ENCODE data around the gene DZIP1L.
"Not testable (repeated sequence)": the region's sequence is repeated elsewhere in the genome, so short reads cannot be mapped to it uniquely, and the experiment has no call there.

The DZIP1L gene

DNA sequence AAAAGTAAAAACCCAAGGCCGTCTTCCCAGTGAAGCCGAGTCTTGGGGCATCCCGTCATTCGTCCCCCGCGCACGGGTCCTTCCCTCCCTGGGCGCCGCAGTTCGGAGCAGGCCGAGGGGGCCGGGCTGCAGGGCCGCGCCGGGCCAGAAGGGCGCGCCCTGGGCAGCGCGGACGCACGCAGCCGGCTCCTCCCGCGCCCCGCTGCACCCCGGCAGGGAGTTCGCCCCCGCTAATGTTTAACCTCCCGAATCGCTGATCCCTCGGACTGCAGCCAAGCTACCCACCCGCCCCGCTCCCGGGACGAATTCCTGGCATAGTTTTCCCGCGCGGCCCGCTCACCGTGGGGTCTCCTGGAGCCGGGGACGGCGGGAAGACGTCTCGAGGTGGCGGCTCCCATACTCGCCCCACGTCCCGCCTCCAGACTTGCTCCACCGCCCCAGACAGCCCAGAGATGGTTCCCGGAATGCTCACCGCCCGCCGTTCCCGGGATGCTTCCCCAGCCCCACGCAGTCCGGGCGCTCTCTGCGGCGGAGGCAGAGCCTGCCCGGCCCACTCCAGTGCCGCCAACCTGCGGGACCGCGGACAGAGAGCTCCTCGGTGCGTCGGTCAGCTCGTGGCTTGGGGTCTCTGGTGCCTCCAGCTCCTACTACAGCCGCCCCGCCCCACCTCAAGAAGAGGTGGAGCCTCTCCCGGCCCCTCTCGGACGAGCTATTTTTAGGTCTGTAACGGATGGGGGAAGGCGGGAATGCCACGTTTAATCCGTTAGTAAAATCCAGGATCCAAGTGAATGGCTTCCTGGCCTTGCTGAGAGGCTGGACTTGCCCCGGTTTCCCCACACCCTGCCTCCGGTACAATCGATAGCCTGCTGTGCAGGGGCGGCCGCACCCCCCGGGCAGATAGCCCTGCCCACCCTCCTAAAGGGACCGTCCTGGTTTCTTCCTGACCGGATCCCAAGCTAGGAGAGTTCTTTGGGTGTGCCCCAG lies at the start of gene DZIP1L:
TSS of gene DZIP1L (minus strand) at position 621 of the 984 bp plus-strand sequence. CDS start 11,637 bp downstream, outside the sequence.
- peak; percentile 78 for DNase-seq

- DNase-seq: no peak
Measured at GRCh38 chr3:138165061-138165460, 49.7 kb upstream of the DZIP1L start.

- DNase-seq: no peak
Measured at GRCh38 chr3:138157743-138158142, 42.3 kb upstream of the DZIP1L start.

GRCh38 chr3:138154534-138154933 lies 39.1 kb upstream of the DZIP1L start:
- DNase-seq: no peak

- DNase-seq: peak; percentile 16
Measured at GRCh38 chr3:138148503-138148902, 33.1 kb upstream of the DZIP1L start.

GRCh38 chr3:138142181-138142580 lies 26.8 kb upstream of the DZIP1L start:
- DNase-seq: not testable (repeated sequence)

GRCh38 chr3:138140940-138141339 lies 25.5 kb upstream of the DZIP1L start:
- no peak for DNase-seq

DNA sequence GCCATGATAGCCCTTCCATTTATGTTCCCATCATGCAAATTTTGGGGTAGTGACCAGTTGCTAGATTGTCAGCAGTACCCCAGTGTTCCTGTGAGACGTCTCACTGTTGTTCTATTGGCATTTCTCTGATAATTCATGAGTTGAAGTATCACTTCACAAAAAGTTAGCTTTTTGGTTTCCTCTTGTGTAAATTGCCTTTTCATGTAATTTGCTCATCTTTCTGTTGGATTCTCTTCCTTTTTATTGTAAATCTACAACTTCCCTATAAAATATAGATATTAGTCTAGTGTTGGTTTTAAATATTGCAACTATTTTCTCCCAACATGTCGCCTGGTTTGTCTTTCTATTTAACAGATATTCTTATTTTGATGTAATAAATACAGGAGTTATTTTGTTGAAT lies 24.3 kb upstream of the DZIP1L start:
- no peak for DNase-seq

DNA sequence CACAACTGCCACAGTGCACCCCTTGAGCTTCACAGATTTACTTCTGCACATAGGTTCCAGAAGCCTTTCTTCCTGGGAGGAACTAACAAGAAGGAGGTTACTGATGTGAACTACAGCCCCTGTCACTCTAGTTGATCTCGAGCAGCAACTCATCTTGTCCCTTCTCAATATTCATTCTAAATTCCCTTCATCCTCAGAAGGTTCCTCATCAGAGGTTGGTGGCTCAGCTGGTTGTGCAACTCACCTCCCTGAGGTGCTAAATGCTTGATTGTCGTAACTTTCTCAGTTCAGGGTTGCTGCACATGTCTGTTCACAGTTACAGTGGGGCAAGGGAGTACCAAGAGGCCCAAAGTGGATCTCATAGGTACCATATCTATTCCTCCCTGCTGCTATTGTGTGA lies 22.5 kb upstream of the DZIP1L start:
- DNase-seq: peak; percentile 15

- DNase-seq: no peak
Measured at GRCh38 chr3:138136201-138136600, 20.8 kb upstream of the DZIP1L start.

GRCh38 chr3:138135833-138136194 lies 20.4 kb upstream of the DZIP1L start:
- DNase-seq: no peak

- DNase-seq: peak; percentile 64
Measured at GRCh38 chr3:138135146-138135832, 19.9 kb upstream of the DZIP1L start.

DNA sequence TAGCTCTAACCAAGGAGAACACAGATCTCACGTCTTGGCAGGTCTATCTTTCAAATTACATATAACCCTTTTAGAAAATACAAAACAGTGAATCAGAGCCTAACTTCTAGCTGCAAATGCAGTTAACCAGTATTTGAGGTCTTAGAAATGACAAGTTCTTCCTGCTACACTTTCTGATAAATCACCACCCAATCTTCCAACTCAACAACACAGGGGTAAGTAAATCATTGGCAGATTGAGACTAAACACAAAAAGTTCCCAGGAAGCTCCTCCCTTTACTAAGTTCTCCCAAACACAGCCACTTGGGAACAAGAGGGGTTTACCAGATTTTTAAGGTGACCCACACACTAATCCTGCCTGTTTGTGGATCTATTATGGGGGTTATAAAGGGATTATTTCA lies 16.8 kb upstream of the DZIP1L start, which contains the start of gene A4GNT:
TSS of gene A4GNT (minus strand) at position 152 of the 400 bp plus-strand sequence. CDS start 1,134 bp downstream, outside the sequence.
- no peak for DNase-seq

- DNase-seq: no peak
Measured at GRCh38 chr3:138127636-138128365, 12.4 kb upstream of the DZIP1L start.

DNA sequence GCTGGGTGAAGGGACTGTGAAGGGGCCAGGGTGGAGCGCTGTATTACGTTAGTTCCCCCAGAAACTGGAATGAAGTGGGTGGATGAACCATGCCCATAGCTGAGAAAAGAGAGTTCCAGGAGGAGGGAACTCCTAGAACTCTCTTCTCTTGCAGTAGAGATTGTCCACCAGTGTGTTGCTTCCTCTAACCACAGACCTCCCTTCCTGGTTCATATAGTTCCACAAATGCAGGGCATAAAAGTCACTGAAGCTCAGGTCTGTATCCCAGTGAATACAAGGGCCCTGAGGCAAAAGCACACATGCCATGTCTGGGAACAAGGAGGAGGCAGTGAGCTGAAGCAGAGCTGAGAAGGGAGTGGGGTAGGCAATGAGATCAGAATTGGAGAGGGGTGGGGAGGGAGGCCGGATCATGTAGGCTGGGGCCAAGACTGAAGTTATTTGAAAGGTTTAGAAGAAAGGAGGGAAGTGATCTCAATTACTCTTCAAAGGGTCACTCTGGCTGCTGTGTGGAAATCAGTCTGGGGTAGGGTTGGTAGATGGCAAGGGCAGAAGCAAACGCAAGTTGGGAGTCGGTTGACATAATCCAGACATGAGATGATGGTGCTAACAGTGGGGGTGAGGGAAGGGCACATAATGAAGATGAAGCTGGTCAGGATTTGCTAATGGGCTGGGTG lies 10.3 kb upstream of the DZIP1L start:
- peak; percentile 47 for DNase-seq

DNA sequence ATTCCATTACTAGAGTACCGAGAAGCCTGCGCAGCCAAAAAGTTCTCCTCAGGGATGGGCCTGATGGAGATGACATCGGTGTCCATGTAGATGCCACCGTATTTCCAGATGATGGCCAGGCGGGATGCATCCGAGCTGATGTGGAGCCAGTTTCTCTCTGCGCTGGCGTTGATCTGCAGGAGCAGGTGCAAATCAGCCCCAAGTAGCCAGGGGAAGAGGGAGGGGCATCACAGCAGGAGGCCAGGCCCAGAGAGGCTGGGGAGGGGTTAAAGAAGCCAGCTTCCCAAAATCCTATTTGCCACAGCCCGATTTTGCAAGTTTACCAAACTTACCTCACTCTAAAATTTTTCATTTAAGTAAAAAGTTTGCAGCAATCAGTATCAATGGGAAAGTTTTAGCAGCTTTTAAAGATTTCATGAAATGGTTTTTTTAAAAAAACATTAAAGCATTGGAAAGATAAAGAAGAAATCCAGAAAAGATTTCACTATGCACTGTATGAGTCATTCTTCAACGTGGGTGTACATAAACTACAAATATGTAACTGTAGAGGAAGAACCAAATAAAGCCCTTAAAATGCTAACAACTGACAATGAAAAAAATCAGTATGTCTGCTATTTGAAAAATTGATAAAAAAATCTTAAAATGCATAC lies 9.4 kb upstream of the DZIP1L start:
- DNase-seq: no peak

DNA sequence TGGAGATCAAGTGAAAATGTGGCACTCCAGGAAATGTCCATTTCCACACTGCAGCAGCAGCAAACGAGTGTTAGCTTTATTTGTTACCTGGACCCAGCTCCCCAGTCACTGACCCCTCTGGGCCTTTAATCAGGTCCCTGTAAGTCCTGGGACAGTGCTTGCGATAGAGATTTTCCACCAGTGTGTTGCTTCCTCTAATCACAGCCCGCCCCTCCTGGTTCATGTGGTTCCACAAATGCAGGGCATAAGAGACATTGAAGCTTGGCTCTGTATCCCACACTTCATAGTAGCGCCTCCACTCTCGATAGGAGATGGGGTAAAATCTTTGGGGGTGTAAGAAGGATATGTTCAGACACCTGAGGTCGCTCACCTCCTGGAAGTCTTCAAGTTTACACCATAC lies 8.8 kb upstream of the DZIP1L start:
- no peak for DNase-seq

DNA sequence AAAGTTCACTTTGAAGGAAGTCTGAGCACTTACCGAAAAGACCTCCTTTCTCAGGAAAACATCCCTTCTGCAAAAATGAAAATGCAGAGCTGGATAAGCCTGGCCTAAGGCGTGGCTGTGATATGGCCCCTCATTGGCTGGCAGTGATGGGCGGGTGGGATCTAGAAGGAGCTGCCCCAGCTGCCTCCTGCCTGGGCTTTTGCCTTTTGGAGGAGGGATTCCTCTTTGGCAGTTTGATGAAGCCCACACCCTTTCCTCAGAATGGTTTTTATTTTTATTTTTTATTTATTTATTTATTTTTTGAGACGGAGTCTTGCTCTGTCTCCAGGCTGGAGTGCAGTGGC lies 4.0 kb upstream of the DZIP1L start:
- DNase-seq: peak; percentile 19

DNA sequence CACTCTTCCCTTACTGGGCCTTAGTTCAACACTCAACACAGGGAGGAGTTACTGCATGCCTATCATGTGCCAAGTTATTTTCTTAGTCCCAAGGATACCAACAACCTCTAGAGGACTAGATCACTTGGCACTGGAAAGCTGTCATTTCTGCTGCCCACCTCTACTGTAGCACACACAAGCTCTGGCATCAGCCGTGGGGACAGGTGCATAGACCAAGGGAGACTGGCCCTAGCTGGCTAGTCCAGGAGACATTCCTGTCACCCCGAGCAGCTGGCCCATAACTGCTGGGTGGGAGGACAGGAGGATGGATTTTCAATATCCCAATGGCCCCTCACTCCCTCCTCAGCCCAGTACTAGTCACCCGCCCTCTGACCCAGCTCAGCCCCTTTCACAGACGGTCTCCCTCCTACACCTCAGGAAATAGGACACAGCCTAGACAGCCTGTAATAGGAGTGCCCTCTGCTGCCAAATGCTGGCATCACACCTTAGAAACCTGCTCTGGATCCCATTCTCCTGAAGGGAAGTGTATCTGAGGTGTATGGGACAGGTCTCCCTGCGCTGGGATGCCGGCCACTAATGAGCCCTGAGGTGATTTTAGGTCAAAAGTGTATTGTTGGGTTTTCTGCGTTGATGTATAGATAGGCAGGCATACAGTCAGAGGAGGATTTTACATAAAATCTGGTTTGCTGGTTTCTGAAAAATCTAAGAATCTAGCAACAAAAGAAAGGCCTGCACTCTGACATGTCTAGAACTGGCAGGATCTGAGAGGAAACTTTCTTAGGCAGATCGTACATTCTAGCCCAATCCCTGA lies 3.4 kb upstream of the DZIP1L start:
- peak; percentile 76 for DNase-seq

DNA sequence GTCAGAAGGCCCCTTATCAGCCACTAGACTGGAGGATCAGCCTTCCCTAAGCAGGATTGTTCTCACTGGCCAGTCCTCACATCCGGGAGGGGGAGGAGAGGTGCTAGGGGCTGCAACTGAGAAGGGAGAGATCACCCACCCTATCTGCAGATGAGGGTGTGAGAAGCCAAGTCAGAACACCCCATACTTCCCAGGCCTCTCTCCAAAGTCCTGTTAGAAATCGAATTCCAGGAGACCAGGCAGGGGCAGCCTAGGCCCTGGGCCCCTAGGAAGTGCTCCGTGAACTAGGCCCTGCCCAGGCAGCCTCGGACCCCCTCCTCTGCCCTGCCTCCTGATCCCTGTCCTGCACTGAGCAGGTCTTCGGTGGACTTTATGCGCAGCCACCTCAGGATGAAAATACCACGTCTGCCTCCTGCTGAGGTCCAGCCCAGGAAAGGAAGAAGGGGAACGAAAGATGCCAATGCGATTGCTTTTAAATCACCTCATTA lies 933 bp downstream of the DZIP1L start:
- DNase-seq: no peak

DNA sequence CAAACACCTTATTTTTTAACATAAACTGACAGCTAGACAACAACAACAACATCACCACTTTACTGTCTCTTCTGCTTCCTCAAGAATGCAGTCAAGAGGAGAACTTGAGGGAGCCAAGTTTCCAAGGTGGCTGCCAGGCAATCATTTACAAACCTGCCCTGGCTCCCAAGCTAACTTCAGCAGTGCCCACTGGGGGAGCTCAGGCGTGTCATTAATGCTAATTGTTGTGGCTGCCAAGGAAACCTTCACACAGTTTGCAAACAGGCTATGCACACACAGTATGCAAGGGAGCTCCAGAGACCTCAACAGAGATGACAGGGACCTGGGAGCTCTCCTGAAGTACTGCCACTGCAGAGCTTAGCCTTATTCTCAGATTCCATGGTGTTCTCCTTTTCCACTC lies 2.1 kb downstream of the DZIP1L start:
- DNase-seq: peak; percentile 37
